RPMI8226 (cell line): Measurements from ENCODE around the gene TGM6.

Experiments used
- DNase-seq: peaks from one replicate; pipeline ENCODE4 v3.0.0-alpha.2; 2015

The TGM6 gene

GRCh38 chr20:2459981-2460751 lies 79.5 kb downstream of the TGM6 start:
- no peak for DNase-seq

GRCh38 chr20:2460752-2461424 lies 80.2 kb downstream of the TGM6 start:
- DNase-seq, result no peak

- DNase-seq, result no peak
Observed at GRCh38 chr20:2462484-2462883, 81.8 kb downstream of the TGM6 start.

GRCh38 chr20:2463616-2464365 lies 83.1 kb downstream of the TGM6 start:
- no peak for DNase-seq

- no peak for DNase-seq
Observed at GRCh38 chr20:2465100-2465499, 84.4 kb downstream of the TGM6 start.

GRCh38 chr20:2467412-2467811 lies 86.7 kb downstream of the TGM6 start:
- DNase-seq, result no peak

GRCh38 chr20:2468581-2469407 lies 88.1 kb downstream of the TGM6 start:
- DNase-seq, result no peak

- DNase-seq, result peak; percentile 64
Observed at GRCh38 chr20:2469991-2470422, 89.3 kb downstream of the TGM6 start.

- peak; percentile 99 for DNase-seq
Observed at GRCh38 chr20:2470423-2471193, 89.9 kb downstream of the TGM6 start, which contains the start of gene SNRPB. Gene SNRPB, minus strand, starts transcription at chr20:2470789. Its CDS starts 99 bp downstream, at chr20:2470690.

- no peak for DNase-seq
Observed at GRCh38 chr20:2473516-2473915, 92.8 kb downstream of the TGM6 start.

- DNase-seq, result no peak
Observed at GRCh38 chr20:2475850-2476741, 95.4 kb downstream of the TGM6 start.

- no peak for DNase-seq
Observed at GRCh38 chr20:2476742-2477615, 96.3 kb downstream of the TGM6 start.

GRCh38 chr20:2480381-2480780 lies 99.7 kb downstream of the TGM6 start:
- no peak for DNase-seq
